Subcutaneous abdominal adipose tissue (tissue), 5 donors: ENCODE results near the gene HNF1B.

ENCODE experiments used
- H3K27ac ChIP-seq: one replicate; pipeline ENCODE4 v1.7.0; 2013; ENCODE audit warnings: low read depth, mild to moderate bottlenecking, inconsistent platforms, low read length, moderate library complexity
- H3K27me3 ChIP-seq, 5 donors: one replicate each; pipeline ENCODE4 v1.7.0; 2013; ENCODE audit warnings: low read length in 5 of 5, inconsistent platforms in 1 of 5; ENCODE audit not compliant: control insufficient read depth in 5 of 5, insufficient read depth in 4 of 5
- H3K36me3 ChIP-seq, 5 donors: one replicate each; pipeline ENCODE4 v1.7.0; 2013; ENCODE audit warnings: low read length in 5 of 5; ENCODE audit not compliant: control insufficient read depth in 5 of 5, insufficient read depth in 5 of 5
- H3K4me1 ChIP-seq, 5 donors: one replicate each; pipeline ENCODE4 v1.7.0; 2013; ENCODE audit warnings: low read length in 5 of 5, mild to moderate bottlenecking in 3 of 5, moderate library complexity in 1 of 5; ENCODE audit not compliant: control insufficient read depth in 5 of 5, insufficient read depth in 5 of 5
- H3K4me3 ChIP-seq, 5 donors: one replicate each; pipeline ENCODE4 v1.7.0; 2013; ENCODE audit warnings: low read length in 5 of 5, low read depth in 1 of 5
- H3K9ac ChIP-seq, 5 donors: one replicate each; pipeline ENCODE4 v1.7.0; 2013; ENCODE audit warnings: low read length in 5 of 5, mild to moderate bottlenecking in 4 of 5, moderate library complexity in 3 of 5
- H3K9me3 ChIP-seq, 5 donors: one replicate each; pipeline ENCODE4 v1.7.0; 2013; ENCODE audit warnings: low read length in 5 of 5; ENCODE audit not compliant: control insufficient read depth in 5 of 5
- donor health status: healthy.
- donor health status: healthy.
- donor health status: healthy.
- donor health status: healthy.
- donor health status: healthy.

The HNF1B gene

DNA sequence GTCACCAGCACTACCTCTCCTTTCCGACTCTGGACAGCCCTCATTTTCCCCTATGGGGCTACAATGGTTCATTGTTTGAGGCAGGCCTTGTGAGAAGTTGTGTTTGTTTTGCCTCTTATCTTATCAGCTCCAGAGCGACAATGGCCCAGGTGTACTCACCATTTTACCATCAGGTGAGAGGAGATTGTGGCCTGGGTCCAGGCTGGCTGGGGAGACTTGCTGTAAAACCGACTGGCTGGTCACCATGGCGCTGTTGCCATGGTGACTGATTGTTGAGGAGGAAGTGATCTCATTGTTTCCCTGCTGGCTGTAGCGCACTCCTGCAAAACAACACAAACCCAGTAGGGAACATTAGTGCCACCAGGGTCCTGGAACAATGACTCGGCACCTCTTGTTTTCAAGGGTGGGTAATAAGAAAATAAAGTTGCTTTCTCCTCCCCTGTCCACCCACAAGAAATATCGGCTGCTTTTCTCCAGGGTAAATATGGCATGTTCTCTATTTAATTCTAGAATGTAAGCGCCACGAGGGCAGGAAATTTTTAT lies 34.4 kb downstream of the HNF1B start:
- Histone ChIP-seq H3K4me3 (no peak overlapping the region), H3K27ac (no peak overlapping the region), H3K4me1 (no peaks in the 10 kb centered on the region), H3K9ac (no peak overlapping the region), H3K9me3 (no peaks in the 10 kb centered on the region), H3K27me3 (peaks cover 7 to 33% (median 20%) of the 10 kb centered on the region in 5 donors), H3K36me3 (no peaks in the 10 kb centered on the region)

DNA sequence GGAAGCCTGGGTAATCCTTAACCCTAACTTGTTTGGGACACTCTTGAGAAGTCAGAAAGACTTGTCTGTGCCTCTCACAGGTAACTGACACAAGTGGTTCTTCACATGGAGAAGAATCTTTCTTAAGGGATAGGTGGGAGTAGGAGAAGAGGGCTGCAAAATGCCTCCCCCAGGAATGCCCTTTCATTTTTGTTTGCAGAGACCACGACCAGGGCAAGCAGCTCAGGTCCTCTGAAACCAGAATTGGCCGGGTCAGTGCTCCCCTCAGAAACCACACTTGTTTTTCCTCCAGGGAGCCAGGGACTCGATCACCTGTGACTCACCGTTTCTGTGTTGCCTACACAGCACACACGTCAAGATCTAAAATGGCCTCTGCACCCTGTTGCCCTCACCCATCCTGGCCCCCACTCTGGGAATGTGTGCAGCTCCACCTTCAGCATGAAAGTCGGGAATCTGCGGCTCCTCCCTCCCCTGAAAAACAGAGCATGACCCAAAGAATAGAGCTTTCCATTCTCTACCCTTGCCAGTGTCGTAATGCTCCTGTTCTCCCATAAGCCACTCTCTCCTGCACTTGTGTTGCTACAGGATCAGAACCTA lies 36.1 kb downstream of the HNF1B start:
- H3K36me3 ChIP-seq = no peaks in the 10 kb centered on the region
- H3K27me3 ChIP-seq = peaks cover 7 to 21% (median 12%) of the 10 kb centered on the region in 5 donors
- no peak overlapping the region for H3K4me3 ChIP-seq
- H3K4me1 ChIP-seq = no peaks in the 10 kb centered on the region
- H3K9ac ChIP-seq = no peak overlapping the region
- no peaks in the 10 kb centered on the region for H3K9me3 ChIP-seq
- H3K27ac ChIP-seq = no peak overlapping the region

DNA sequence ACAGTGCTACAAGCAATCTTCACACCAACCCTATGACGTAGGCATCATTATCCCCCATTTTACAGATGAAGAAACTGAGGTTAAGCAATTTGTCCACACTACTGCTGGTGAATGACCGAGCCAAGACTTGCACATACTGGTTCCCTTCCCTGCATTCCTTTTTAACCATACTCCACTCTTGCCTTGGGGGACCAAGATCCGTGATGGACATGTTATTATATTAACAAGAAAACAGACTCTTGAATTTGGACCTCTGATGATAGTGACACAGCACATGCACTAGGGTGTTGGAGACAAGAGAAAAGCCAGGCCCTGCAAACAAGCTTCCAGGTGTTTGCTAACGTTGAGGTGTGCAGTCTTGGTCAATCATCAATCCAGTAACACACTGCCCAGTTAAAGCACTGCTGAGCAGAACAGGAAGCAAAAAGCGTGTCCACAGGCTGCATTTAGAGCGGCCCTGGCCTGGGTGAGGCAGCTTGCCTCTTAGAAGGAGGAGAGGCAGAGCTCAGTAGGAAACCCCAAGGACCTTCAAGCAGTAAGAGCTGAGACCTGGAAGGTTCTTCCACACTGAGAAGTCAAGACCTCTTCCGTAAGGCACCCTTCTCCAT lies 36.7 kb downstream of the HNF1B start:
- Histone ChIP-seq H3K4me3 (no peak overlapping the region), H3K27me3 (peaks cover 7 to 18% (median 12%) of the 10 kb centered on the region in 5 donors), H3K4me1 (no peaks in the 10 kb centered on the region), H3K9me3 (no peaks in the 10 kb centered on the region), H3K27ac (no peak overlapping the region), H3K9ac (no peak overlapping the region), H3K36me3 (no peaks in the 10 kb centered on the region)

DNA sequence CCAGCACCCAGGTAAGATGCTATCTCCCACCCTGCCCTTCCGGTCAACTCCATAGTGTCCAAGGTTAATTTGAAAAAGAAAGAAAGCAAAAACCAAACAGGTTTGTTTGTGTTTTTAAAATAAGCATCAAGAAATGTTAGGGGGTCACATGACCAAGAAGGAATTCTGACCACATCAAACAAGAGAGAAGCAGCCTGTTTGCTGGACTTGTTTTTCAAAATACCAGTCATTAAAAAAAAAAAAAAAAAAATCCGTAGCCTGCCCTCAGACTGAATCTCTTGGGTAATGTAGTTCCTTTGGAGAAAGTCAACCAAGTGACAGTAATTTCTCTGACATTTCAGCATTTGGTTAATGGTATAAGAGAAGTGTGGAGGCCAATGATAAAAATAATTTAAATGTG lies 38.4 kb downstream of the HNF1B start:
- H3K9ac ChIP-seq = no peak overlapping the region
- peaks cover 3 to 16% (median 10%) of the 10 kb centered on the region in 5 donors for H3K27me3 ChIP-seq

DNA sequence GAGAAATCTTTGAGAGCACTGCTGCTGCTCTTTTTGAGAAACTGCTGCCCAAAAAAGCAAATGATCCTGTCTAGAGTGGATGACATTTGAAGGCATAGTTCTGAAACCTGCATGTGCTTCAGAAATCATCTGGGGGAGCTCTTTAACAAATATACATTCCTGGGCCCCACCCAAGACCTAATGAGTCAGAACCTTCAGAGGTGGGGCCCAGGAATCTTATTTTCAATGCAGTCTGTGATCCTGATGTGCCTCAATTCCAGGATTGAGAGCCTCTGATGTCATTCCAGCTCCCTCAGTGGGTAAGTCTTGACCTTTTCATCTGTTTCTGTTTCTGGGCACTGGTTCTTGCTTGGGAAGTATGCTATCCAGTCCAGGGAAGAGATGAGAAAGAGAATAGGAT lies 42.3 kb downstream of the HNF1B start:
- Histone ChIP-seq H3K9ac (no peak overlapping the region), H3K27me3 (peaks cover 0 to 13% (median 7%) of the 10 kb centered on the region in 5 donors), H3K36me3 (no peaks in the 10 kb centered on the region), H3K4me3 (no peak overlapping the region), H3K9me3 (no peaks in the 10 kb centered on the region), H3K27ac (no peak overlapping the region), H3K4me1 (no peaks in the 10 kb centered on the region)

More for the DNA sequence above, 38.4 kb downstream of the HNF1B start:
- no peaks in the 10 kb centered on the region for H3K9me3 ChIP-seq
- H3K4me1 ChIP-seq = no peaks in the 10 kb centered on the region
- H3K4me3 ChIP-seq = no peak overlapping the region
- no peak overlapping the region for H3K27ac ChIP-seq
- H3K36me3 ChIP-seq = no peaks in the 10 kb centered on the region

DNA sequence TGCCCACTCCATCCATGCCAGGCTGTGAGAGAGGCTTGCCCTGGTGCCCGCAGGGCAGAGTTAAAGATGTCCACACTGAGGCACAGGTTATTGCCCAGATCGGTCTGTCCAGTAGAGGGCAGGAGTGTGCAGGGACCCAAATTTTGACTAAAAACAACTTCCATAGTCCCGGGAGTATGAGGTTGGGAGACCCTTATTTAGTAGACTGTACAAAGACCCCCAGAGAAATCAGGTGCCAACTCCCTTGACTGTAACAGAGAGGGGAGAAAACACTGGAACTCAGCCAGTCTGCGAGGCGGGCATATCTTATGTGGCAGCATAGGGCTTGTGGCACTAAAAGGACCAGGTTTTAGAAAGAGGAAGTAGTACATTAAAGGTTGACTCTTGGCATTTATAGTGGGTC lies 43.4 kb downstream of the HNF1B start:
- Histone ChIP-seq H3K27me3 (peaks cover 0 to 13% (median 7%) of the 10 kb centered on the region in 5 donors), H3K4me1 (no peaks in the 10 kb centered on the region), H3K9me3 (no peaks in the 10 kb centered on the region), H3K36me3 (no peaks in the 10 kb centered on the region), H3K9ac (no peak overlapping the region), H3K27ac (no peak overlapping the region), H3K4me3 (no peak overlapping the region)

DNA sequence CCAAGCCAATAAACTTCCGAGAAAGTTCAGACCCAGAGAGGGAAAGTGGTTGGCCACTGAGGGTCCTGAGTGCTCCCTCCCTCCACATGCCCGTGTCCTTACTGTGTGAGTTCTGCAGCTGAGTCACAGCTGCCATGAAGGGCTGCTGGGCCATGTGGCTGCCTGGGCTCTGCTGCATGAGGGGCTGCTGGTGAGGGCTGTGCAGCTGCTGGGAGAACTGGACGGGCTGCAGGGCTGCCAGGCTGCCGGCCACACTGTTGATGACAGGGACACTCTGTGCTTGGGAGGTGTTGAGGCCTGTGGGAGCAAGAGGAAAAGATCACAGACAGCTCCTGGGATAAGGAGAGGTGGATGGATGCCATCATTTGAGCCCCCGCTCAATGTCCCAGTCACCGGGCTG lies 44.0 kb downstream of the HNF1B start:
- no peak overlapping the region for H3K27ac ChIP-seq

DNA sequence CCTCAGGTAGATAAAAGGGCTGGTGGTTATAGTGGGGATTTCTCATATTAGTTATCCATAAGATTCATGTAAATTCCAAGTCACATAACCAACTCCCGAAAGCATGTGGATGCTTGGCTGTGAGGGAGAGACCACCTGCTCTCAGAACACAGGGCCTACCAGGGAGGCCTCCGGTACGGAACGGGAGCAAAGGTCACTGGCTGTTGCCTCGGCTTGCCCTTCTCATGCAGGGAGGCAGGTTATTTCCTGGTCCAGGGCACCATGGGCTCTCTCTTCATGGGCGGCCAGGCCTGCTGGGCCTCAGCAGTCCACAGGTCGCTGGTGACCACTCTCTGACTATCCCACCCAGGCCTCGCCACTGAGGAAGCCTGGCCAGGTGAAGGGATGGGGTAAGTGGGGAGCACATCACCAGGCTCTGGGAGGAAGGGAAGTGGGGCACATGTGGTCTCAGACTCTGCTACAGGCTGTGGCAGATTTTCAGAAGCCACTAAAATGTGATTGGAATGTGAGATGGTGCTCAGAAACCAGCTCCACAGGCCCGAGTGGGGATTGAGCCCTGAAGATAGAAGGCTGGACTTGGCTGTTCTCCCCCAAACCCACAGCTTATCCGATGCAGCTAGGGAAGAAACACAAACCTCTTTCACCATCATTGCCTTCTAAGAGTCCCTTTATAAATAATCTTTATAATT lies 45.4 kb downstream of the HNF1B start:
- Histone ChIP-seq H3K4me1 (no peaks in the 10 kb centered on the region), H3K36me3 (no peaks in the 10 kb centered on the region), H3K27me3 (peaks cover 0 to 13% (median 7%) of the 10 kb centered on the region in 5 donors), H3K27ac (no peak overlapping the region), H3K9me3 (peaks cover 0 to 6% (median 3%) of the 10 kb centered on the region in 5 donors), H3K4me3 (no peak overlapping the region), H3K9ac (no peak overlapping the region)

More for the DNA sequence above, 44.0 kb downstream of the HNF1B start:
- H3K9me3 ChIP-seq = no peaks in the 10 kb centered on the region
- no peaks in the 10 kb centered on the region for H3K36me3 ChIP-seq
- H3K9ac ChIP-seq = no peak overlapping the region
- H3K27me3 ChIP-seq = peaks cover 0 to 13% (median 7%) of the 10 kb centered on the region in 5 donors
- no peak overlapping the region for H3K4me3 ChIP-seq
- H3K4me1 ChIP-seq = no peaks in the 10 kb centered on the region

DNA sequence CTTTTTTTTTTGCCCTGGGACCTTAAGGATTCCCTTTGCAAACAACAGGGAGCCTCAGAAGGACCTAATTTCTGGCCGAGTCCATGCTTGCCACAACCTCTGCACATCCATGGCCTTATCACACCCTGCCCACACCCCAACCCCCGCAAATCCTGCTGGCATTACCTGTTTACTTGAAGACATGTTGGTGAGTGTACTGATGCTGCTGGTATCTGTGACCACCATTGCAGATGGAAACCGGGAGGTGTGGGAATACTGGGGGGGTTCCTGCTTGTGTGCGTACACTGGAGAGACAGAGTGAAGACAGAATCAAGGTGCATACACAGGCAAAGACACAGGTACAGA lies 46.0 kb downstream of the HNF1B start:
- Histone ChIP-seq H3K27me3 (peaks cover 0 to 13% (median 7%) of the 10 kb centered on the region in 5 donors), H3K36me3 (no peaks in the 10 kb centered on the region), H3K27ac (no peak overlapping the region), H3K4me3 (no peak overlapping the region), H3K4me1 (no peaks in the 10 kb centered on the region), H3K9me3 (peaks cover 0 to 7% (median 3%) of the 10 kb centered on the region in 5 donors), H3K9ac (no peak overlapping the region)
